ENCODE measurements around the gene PAGE2.
"Not testable (repeated sequence)": the region's sequence is repeated elsewhere in the genome, so short reads cannot be mapped to it uniquely, and the experiment has no call there.

The PAGE2 gene

GRCh38 chrX:55123900-55124299, 35.1 kb downstream of the PAGE2 start:
- no peak for DNase-seq

GRCh38 chrX:55127692-55128091, 38.9 kb downstream of the PAGE2 start:
- no peak for DNase-seq

- DNase-seq, result no peak
Observed at GRCh38 chrX:55129361-55129760, 40.5 kb downstream of the PAGE2 start.

- no peak for DNase-seq
Observed at GRCh38 chrX:55130481-55130880, 41.7 kb downstream of the PAGE2 start.

GRCh38 chrX:55132416-55132815, 43.6 kb downstream of the PAGE2 start:
- no peak for DNase-seq

GRCh38 chrX:55135171-55135570, 46.4 kb downstream of the PAGE2 start:
- DNase-seq, result no peak

GRCh38 chrX:55140800-55141199, 52.0 kb downstream of the PAGE2 start:
- not testable (repeated sequence) for DNase-seq

All from right kidney (tissue), 1 donor.